Measurements from ENCODE around the gene PILRA.
"Not testable (repeated sequence)": the region's sequence is repeated elsewhere in the genome, so short reads cannot be mapped to it uniquely, and the experiment has no call there.

The PILRA gene

DNA sequence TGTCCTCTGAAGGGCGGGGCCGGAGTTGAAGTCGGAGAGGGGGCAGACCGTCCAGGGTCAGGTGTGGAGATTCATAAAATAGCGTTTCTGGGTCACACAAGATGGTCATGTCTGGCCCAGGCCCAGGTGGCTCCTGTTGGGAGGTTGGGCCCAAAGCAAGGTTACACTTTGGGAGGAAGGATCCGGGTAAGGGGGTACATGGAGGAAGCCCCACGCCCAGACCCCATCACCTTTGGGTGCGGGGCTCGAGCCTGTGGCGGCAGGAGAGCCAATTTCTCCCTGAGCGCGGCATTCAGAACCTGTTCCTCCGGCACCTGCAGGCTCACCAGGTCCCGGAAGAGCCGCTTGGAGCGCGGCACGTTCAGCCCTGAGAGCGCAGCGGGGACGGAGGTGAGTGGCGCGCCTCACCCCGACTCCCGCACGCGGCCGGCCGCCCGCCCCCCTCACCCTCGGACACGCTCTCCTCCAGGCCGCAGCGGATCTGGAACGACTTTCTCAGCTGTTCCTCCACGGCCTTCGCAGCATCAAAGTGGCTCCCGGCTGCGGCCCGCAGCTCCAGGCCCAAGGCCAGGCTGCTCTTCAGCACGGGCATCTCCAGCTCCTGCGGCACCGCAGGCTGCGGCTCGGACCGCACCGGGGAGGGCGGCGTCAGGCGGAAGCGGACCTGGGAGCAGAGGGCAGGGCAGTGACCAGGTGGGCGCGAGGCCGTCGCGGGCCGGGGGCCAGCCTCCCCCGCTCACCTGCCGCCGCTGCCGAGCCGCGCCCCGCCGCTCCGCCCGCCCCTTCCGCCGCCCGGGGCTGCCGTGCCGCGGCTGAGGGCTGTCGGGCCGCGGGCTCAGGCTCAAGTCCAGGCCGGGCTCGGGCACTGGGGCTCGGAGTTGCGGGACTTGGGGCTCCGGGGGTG is 62.4 kb downstream of the PILRA start:
- DNase-seq, result peak; percentile 61

- no peak for DNase-seq
Measured at GRCh38 chr7:100437150-100438100, 64.1 kb downstream of the PILRA start.

GRCh38 chr7:100438172-100438571 is 64.9 kb downstream of the PILRA start:
- no peak for DNase-seq

DNA sequence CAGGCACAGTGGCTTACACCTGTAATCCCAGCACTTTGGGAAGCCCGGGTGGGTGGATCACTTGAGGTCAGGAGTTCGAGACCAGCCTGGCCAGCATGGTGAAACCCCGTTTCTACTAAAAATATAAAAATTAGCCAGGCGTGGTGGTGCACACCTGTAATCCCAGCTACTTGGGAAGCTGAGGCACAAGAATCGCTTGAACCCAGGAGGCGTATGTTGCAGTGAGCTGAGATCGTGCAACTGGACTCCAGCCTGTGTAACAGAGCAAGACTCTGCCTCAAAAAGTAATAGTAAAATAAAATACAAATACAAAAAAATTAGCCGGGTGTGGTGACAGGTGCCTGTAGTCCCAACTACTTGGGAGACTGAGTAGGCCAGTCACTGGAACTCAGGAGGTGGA is 65.4 kb downstream of the PILRA start:
- not testable (repeated sequence) for DNase-seq

DNA sequence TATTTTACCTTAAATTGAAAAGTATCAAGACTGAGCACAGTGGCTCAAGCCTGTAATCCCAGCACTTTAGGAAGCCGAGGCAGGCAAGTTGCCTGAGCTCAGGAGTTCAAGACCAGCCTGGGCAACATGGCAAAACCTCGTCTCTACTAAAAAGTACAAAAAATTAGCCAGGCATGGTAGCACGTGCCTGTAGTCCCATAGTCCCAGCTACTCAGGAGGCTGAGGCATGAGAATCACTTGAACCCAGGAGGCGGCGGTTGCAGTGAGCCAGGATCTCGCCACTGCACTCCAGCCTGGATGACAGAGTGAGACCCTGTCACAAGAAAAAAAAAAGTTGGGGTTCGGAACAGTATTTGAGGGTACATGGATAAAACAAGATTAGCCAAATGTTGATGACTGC is 66.0 kb downstream of the PILRA start:
- DNase-seq, result not testable (repeated sequence)

GRCh38 chr7:100441641-100442535 is 68.6 kb downstream of the PILRA start:
- no peak for DNase-seq

DNA sequence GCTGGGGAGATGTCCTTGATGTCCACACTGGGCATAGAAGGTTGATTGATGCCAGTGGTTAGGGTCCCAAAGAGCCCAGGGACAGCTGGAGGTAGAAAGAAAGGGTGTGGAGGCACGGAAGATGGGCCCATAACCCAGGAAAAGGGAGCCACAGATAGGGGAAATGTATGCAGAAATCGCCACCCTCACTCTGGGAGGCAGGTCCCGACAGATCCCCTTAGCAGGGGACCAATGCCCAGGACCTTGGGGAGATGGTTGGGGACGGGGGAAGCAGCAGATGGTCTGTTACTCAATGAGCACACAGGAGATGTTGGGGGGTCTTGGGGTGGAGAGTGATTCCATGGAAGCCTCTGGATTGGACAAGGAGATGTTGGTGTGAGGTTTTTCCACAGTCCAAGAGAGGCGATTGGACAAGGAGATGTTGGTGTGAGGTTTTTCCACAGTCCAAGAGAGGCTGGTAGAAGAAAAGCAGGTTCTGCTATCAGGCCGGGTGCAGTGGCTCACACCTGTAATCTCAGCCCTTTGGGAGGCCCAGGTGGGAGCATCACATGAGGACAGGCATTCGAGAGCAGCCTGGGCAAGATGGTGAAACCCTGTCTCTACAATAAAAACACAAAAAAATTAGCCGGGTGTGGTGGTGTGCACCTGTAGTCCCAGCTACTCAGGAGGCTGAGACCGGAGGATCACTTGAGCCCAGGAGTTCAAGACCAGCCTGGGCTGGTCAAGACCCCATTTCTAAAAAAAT is 70.0 kb downstream of the PILRA start:
- no peak for DNase-seq

GRCh38 chr7:100444311-100445278 is 71.3 kb downstream of the PILRA start:
- DNase-seq, result peak; percentile 77

DNA sequence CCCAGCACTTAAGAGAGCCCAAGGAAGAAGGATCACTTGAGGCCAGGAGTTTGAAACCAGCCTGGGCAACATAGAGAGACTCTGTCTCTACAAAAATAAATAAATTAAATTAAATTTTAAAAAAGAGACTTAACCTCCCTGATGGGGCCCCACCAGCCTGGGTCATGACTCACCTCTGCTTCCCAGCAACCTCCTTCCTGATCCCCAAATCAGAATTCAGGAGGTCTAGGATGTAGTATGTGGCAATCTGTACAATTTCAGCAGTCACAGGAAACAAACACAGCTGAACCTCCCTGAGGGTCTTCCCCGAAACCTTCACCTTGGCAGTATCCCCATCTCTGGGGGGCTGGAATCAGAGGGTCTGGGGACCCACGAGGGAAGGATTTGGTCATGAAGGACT is 72.8 kb downstream of the PILRA start:
- no peak for DNase-seq

DNA sequence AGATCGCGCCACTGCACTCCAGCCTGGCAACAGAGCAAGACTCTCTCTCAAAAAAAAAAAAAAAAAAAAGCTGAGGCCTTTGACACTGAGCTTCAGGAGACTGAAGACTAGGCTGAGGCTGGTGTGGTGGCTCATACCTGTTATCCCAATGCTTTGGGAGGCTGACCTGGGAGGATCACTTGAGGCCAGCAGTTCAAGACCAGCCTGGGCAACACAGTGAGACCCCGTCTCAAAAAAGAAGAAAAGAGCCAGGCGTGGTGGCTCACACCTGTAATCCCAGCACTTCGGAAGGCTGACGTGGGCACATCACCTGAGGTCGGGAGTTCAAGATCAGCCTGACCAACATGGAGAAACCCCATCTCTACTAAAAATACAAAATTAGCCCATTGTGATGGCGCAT is 74.1 kb downstream of the PILRA start:
- DNase-seq, result not testable (repeated sequence)

GRCh38 chr7:100449190-100449795 is 76.0 kb downstream of the PILRA start:
- DNase-seq, result no peak

Measured in hematopoietic multipotent progenitor cell treated with erythropoietin and hydrocortisone succinate and interleukin-3 and kit ligand, for 4 days (in vitro differentiated cells).